Transverse colon (tissue), 4 donors: ENCODE measurements around the gene GJB6.

Source experiments
- POLR2A ChIP-seq: fragments of 450-650 bp; IDR thresholded peaks from one replicate; pipeline ENCODE4 v1.6.1; 2016; ENCODE audit warnings: antibody characterized with exemption, mild to moderate bottlenecking, moderate library complexity
- POLR2AphosphoS5 ChIP-seq, 3 donors: sonication (generic); formaldehyde crosslinking; IDR thresholded peaks; one replicate each; pipeline ENCODE4 v1.6.1; 2016; ENCODE audit warnings: antibody characterized with exemption in 3 of 3
- TF ChIP-seq, protein P1 (sequence below), 5 experiments: fragments of 200-600 bp in 3 of 5; fragments of 450-650 bp in 2 of 5; sonication (generic) in 3 of 5; IDR thresholded peaks; 1 replicate in 2 of 5; 2 replicates in 3 of 5; pipeline ENCODE4 v1.5.1; 2016 to 2017; ENCODE audit warnings: antibody characterized with exemption in 5 of 5, inconsistent platforms in 3 of 5, mild to moderate bottlenecking in 2 of 5, moderate library complexity in 1 of 5

DNA sequence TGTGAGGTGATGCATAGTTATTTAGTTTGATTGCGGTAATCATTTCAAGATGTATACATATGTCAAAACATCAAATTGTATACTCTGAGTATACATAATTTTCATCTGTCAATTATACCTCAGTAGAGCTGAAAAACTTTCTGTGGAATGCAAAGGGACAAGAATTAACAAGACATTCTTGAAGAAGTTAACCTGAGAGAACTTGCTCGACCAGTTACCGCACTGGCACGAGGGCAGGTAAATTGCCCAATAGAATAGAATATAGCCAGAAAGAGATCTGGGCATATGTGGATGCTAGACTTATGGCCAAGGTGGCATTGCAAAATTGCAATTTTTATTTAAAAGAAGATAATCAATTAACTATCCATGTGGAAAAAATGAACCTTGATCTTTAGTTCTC lies 42.3 kb upstream of the GJB6 start:
- TF ChIP-seq POLR2AphosphoS5 (IDR thresholded peaks at IDR 0.05) (no peak), POLR2A (no peak)
- TF ChIP-seq, protein P1, sequence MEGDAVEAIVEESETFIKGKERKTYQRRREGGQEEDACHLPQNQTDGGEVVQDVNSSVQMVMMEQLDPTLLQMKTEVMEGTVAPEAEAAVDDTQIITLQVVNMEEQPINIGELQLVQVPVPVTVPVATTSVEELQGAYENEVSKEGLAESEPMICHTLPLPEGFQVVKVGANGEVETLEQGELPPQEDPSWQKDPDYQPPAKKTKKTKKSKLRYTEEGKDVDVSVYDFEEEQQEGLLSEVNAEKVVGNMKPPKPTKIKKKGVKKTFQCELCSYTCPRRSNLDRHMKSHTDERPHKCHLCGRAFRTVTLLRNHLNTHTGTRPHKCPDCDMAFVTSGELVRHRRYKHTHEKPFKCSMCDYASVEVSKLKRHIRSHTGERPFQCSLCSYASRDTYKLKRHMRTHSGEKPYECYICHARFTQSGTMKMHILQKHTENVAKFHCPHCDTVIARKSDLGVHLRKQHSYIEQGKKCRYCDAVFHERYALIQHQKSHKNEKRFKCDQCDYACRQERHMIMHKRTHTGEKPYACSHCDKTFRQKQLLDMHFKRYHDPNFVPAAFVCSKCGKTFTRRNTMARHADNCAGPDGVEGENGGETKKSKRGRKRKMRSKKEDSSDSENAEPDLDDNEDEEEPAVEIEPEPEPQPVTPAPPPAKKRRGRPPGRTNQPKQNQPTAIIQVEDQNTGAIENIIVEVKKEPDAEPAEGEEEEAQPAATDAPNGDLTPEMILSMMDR (IDR thresholded peaks at IDR 0.05) = no peak
